ENCODE data around the gene CXCL9. TPM values are rescaled to one million over a fixed set of nuclear protein-coding genes. Genes with fewer than 3 reads are reported as not detected.

CXCL9 gene
- total and polyA plus RNA-seq, 2 experiments from 2014 or later = not detected

DNA sequence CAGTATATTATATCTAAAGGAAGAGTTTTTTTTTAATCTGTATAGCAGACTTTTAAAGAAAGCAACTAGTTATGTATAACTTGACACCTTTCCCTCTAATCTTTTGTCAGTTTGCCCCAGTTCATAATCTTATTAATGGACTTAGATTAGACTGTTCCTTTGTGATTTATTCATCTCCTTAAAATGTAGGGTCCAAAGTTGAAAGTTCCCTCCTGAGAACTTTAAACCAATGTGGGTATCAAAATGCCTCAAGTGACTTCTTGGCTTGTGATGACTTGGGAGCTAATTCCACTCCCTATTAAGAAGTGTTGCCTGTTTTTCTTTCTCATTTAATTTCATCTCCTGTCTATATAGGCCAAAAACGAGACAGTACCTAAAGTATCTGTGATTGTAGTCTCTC is 10.2 kb downstream of the CXCL9 start:
- Histone ChIP-seq H3K9me2 (replicated peaks; ENCODE audit: insufficient read depth) (no peaks in the 10 kb centered on the region), H3K4me2 (no peak overlapping the region), H4K20me1 (ENCODE audit: insufficient read depth, poor library complexity, severe bottlenecking) (no peaks in the 10 kb centered on the region), H3K9me3 (ENCODE audit: low read depth) (no peaks in the 10 kb centered on the region), H2AFZ (no peak overlapping the region), H3K27me3 (no peaks in the 10 kb centered on the region), H3K27ac (no peak overlapping the region), H3K4me3 (no peak overlapping the region), H3K36me3 (replicated peaks; ENCODE audit: insufficient read depth, low read depth) (no peaks in the 10 kb centered on the region), H3K79me2 (no peaks in the 10 kb centered on the region), H3K4me1 (ENCODE audit: insufficient read depth) (no peaks in the 10 kb centered on the region)
- 67% methylated on average over 1 of the region's 1 CpG for WGBS (ENCODE audit: low lambda C conversion rate, missing lambda C conversion rate)
- TF ChIP-seq EZH2phosphoT487 (IDR thresholded peaks at IDR 0.05; ENCODE audit: low read depth, severe bottlenecking, unreplicated experiment) (no peak), EZH2 (IDR thresholded peaks at IDR 0.05; ENCODE audit: borderline replicate concordance) (no peak)
- TF ChIP-seq, protein P1, sequence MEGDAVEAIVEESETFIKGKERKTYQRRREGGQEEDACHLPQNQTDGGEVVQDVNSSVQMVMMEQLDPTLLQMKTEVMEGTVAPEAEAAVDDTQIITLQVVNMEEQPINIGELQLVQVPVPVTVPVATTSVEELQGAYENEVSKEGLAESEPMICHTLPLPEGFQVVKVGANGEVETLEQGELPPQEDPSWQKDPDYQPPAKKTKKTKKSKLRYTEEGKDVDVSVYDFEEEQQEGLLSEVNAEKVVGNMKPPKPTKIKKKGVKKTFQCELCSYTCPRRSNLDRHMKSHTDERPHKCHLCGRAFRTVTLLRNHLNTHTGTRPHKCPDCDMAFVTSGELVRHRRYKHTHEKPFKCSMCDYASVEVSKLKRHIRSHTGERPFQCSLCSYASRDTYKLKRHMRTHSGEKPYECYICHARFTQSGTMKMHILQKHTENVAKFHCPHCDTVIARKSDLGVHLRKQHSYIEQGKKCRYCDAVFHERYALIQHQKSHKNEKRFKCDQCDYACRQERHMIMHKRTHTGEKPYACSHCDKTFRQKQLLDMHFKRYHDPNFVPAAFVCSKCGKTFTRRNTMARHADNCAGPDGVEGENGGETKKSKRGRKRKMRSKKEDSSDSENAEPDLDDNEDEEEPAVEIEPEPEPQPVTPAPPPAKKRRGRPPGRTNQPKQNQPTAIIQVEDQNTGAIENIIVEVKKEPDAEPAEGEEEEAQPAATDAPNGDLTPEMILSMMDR (IDR thresholded peaks at IDR 0.05; ENCODE audit: poor library complexity) = no peak
- no peak for DNase-seq (ENCODE audit: low spot score)

DNA sequence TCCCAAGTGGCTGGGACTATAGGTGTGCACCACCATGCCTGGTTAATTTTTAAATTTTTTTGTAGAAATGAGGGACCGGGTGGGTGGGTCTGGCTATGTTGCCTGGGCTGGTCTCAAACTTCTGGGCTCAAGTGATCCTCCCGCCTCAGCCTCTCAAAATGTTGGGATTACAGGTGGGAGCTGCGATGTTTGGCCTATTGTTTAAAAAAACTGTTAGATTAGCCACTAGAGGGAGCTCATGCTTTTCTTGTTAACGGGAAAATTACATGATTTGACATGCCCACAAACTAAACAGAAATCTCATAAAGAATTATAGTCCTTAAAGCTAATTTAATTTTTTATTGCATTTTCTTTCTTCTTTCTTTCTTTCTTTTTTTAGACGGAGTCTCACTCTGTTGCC is 11.6 kb downstream of the CXCL9 start:
- DNase-seq (ENCODE audit: low spot score) = peak; percentile 78
- Histone ChIP-seq H4K20me1 (ENCODE audit: insufficient read depth, poor library complexity, severe bottlenecking) (no peaks in the 10 kb centered on the region), H3K79me2 (no peaks in the 10 kb centered on the region), H3K4me3 (no peak overlapping the region), H3K36me3 (replicated peaks; ENCODE audit: insufficient read depth, low read depth) (no peaks in the 10 kb centered on the region), H3K9me2 (replicated peaks; ENCODE audit: insufficient read depth) (no peaks in the 10 kb centered on the region), H3K27ac (no peak overlapping the region), H3K27me3 (no peaks in the 10 kb centered on the region), H3K9me3 (ENCODE audit: low read depth) (no peaks in the 10 kb centered on the region), H3K4me1 (ENCODE audit: insufficient read depth) (no peaks in the 10 kb centered on the region), H2AFZ (no peak overlapping the region), H3K4me2 (no peak overlapping the region)
- WGBS (ENCODE audit: low lambda C conversion rate, missing lambda C conversion rate) = 11% methylated on average over 5 of the region's 5 CpGs
- TF ChIP-seq EZH2 (IDR thresholded peaks at IDR 0.05; ENCODE audit: borderline replicate concordance) (no peak), EZH2phosphoT487 (IDR thresholded peaks at IDR 0.05; ENCODE audit: low read depth, severe bottlenecking, unreplicated experiment) (no peak)
- TF ChIP-seq, protein P1 (IDR thresholded peaks at IDR 0.05; ENCODE audit: poor library complexity) = peak; percentile 71

DNA sequence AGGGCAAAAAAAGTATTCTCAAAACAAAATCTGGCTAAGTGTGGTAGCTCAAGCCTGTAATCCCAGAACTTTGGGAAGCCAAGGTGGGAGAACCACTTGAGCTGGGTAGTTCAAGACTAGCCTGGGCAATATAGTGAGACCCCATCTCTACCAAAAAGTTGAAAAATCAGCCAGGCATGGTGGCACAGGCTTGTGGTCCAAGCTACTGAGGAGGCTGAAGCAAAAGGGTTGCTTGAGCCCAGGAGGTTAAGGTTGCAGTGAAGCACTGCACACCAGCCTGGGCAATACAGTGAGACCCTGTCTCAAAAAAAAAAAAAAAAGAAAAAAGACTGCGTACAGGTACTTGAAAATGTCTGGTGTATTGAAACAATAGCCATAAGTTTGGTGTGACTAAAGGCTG is 14.8 kb downstream of the CXCL9 start:
- H3K27me3 ChIP-seq = no peaks in the 10 kb centered on the region
- H3K9me3 ChIP-seq (ENCODE audit: low read depth) = no peaks in the 10 kb centered on the region
- no peak overlapping the region for H2AFZ ChIP-seq
- TF ChIP-seq EZH2 (IDR thresholded peaks at IDR 0.05; ENCODE audit: borderline replicate concordance) = no peak
- no peaks in the 10 kb centered on the region for H3K9me2 ChIP-seq (replicated peaks; ENCODE audit: insufficient read depth)
- H3K4me3 ChIP-seq = no peak overlapping the region
- H3K4me2 ChIP-seq = no peak overlapping the region
- WGBS (ENCODE audit: low lambda C conversion rate, missing lambda C conversion rate) = 89% methylated on average over 1 of the region's 1 CpG
- H3K79me2 ChIP-seq = peaks cover 32% of the 10 kb centered on the region
- DNase-seq (ENCODE audit: low spot score) = no peak
- H4K20me1 ChIP-seq (ENCODE audit: insufficient read depth, poor library complexity, severe bottlenecking) = peaks cover 8% of the 10 kb centered on the region
- no peaks in the 10 kb centered on the region for H3K36me3 ChIP-seq (replicated peaks; ENCODE audit: insufficient read depth, low read depth)
- H3K4me1 ChIP-seq (ENCODE audit: insufficient read depth) = no peaks in the 10 kb centered on the region
- H3K27ac ChIP-seq = no peak overlapping the region

DNA sequence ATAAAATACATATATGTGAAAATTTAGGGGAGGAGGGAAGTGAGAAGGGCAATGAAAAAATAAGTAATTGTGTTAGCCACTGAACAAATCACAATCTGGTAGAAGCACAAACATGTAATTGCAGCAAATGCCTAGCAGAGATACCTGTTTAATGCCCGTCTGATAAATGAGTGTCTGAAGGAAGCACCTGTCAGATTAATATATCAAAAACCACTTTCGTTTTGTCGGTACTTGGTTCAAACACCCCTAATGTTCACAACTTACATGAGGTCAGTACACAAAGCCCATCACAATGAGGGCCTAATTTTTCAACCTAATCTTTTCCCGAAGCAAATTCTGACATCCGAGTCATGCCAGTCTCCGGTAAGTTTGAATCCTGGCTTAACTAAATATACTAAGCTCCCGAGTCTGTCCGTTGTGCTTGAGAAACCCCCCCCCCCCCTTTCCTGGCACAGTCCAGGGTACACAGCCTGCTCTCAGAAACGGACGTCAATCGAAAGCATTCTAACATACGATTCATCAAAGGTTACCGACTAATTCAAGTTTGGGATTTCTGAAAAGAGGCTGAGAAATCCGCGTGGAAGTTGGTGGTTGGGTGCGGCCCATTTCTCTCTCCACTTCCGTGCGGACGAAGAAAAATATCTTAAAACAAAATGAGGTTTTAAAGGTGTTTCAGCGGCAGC is 17.3 kb downstream of the CXCL9 start:
- Histone ChIP-seq H3K4me1 (ENCODE audit: insufficient read depth) (no peaks in the 10 kb centered on the region), H4K20me1 (ENCODE audit: insufficient read depth, poor library complexity, severe bottlenecking) (peaks cover 8% of the 10 kb centered on the region), H3K4me3 (peak overlapping the region; percentile 89), H2AFZ (peak overlapping the region; percentile 98), H3K4me2 (peak overlapping the region; percentile 89), H3K9me3 (ENCODE audit: low read depth) (no peaks in the 10 kb centered on the region), H3K27ac (peak overlapping the region; percentile 70), H3K79me2 (peaks cover 56% of the 10 kb centered on the region), H3K27me3 (no peaks in the 10 kb centered on the region), H3K36me3 (replicated peaks; ENCODE audit: insufficient read depth, low read depth) (no peaks in the 10 kb centered on the region), H3K9me2 (replicated peaks; ENCODE audit: insufficient read depth) (no peaks in the 10 kb centered on the region)
- TF ChIP-seq EZH2phosphoT487 (IDR thresholded peaks at IDR 0.05; ENCODE audit: low read depth, severe bottlenecking, unreplicated experiment) (no peak), EZH2 (IDR thresholded peaks at IDR 0.05; ENCODE audit: borderline replicate concordance) (no peak)
- TF ChIP-seq, protein P1 (IDR thresholded peaks at IDR 0.05; ENCODE audit: poor library complexity) = no peak
- 3% methylated on average over 20 of the region's 20 CpGs for WGBS (ENCODE audit: low lambda C conversion rate, missing lambda C conversion rate)
- no peak for DNase-seq (ENCODE audit: low spot score)
